ENCODE data around the gene EXOC4. TPM values are rescaled to one million over a fixed set of nuclear protein-coding genes. Genes with fewer than 3 reads are reported as not detected.

Gene EXOC4
- total RNA-seq, 1 experiment from 2014 or later = 66.2 TPM

- no peak overlapping the region for H3K4me3 Mint-ChIP-seq (ENCODE audit: unreplicated experiment)
- CTCF ChIA-PET = no interaction called here
- H3K4me1 Mint-ChIP-seq (ENCODE audit: low read depth, unreplicated experiment) = peaks cover 12% of the 10 kb centered on the region
- POLR2A ChIA-PET = no interaction called here
- DNase-seq = no peak
- TF ChIP-seq CTCF (IDR thresholded peaks at IDR 0.05; ENCODE audit: insufficient read depth in 1 of 2, low read depth in 1 of 2, low read length in 1 of 2, severe bottlenecking in 1 of 2, unreplicated experiment in 1 of 2) = no peak
- intact Hi-C loops (cut with micrococcal nuclease; ENCODE audit: unreplicated experiment) = loop anchor here (1.0 to 2.0 kb wide), 2 partner anchors 341 to 404 kb away; no protein-coding TSS in a partner anchor
- Histone ChIP-seq H3K27me3 (replicated peaks; ENCODE audit: control insufficient read depth, insufficient read depth, low read length) (no peaks in the 10 kb centered on the region), H3K9me3 (no peaks in the 10 kb centered on the region), H3K4me3 (ENCODE audit: low read depth, low read length) (no peak overlapping the region), H3K36me3 (ENCODE audit: control insufficient read depth, insufficient read depth, low read length) (no peaks in the 10 kb centered on the region), H3K4me1 (peaks cover 8% of the 10 kb centered on the region; the same call in 1 of the 2 replicates)
- no peak overlapping the region for H3K27ac Mint-ChIP-seq (ENCODE audit: unreplicated experiment)
- no TSS peak for BruUV-seq (replicated peaks)
- no peaks in the 10 kb centered on the region for H3K36me3 Mint-ChIP-seq (ENCODE audit: insufficient read depth, unreplicated experiment)
- no peaks in the 10 kb centered on the region for H3K9me3 Mint-ChIP-seq (ENCODE audit: unreplicated experiment)
- H3K27me3 Mint-ChIP-seq (ENCODE audit: insufficient read depth, unreplicated experiment) = no peaks in the 10 kb centered on the region
Observed at GRCh38 chr7:134016942-134017303, 764.0 kb downstream of the EXOC4 start.

GRCh38 chr7:134018306-134018705 is 765.4 kb downstream of the EXOC4 start:
- Mint-ChIP-seq H3K9me3 (ENCODE audit: unreplicated experiment) (no peaks in the 10 kb centered on the region), H3K4me1 (ENCODE audit: low read depth, unreplicated experiment) (peaks cover 12% of the 10 kb centered on the region), H3K27me3 (ENCODE audit: insufficient read depth, unreplicated experiment) (no peaks in the 10 kb centered on the region), H3K27ac (ENCODE audit: unreplicated experiment) (no peak overlapping the region), H3K4me3 (ENCODE audit: unreplicated experiment) (no peak overlapping the region), H3K36me3 (ENCODE audit: insufficient read depth, unreplicated experiment) (no peaks in the 10 kb centered on the region)
- intact Hi-C loops (cut with micrococcal nuclease; ENCODE audit: unreplicated experiment) = no loop called here
- CTCF ChIA-PET = no interaction called here
- Histone ChIP-seq H3K27me3 (replicated peaks; ENCODE audit: control insufficient read depth, insufficient read depth, low read length) (no peaks in the 10 kb centered on the region), H3K4me1 (peaks cover 8% of the 10 kb centered on the region; the same call in 1 of the 2 replicates), H3K4me3 (ENCODE audit: low read depth, low read length) (no peak overlapping the region), H3K9me3 (no peaks in the 10 kb centered on the region), H3K36me3 (ENCODE audit: control insufficient read depth, insufficient read depth, low read length) (no peaks in the 10 kb centered on the region)
- POLR2A ChIA-PET = no interaction called here
- no peak for DNase-seq
- no peak for TF ChIP-seq CTCF (IDR thresholded peaks at IDR 0.05; ENCODE audit: insufficient read depth in 1 of 2, low read depth in 1 of 2, low read length in 1 of 2, severe bottlenecking in 1 of 2, unreplicated experiment in 1 of 2)
- no TSS peak for BruUV-seq (replicated peaks)

- ChIA-PET CTCF (no interaction called here), POLR2A (no interaction called here)
- no peak overlapping the region for H3K4me3 Mint-ChIP-seq (ENCODE audit: unreplicated experiment)
- BruUV-seq (replicated peaks) = no TSS peak
- H3K27me3 ChIP-seq (replicated peaks; ENCODE audit: control insufficient read depth, insufficient read depth, low read length) = no peaks in the 10 kb centered on the region
- peaks cover 11% of the 10 kb centered on the region for H3K4me1 Mint-ChIP-seq (ENCODE audit: low read depth, unreplicated experiment)
- H3K36me3 Mint-ChIP-seq (ENCODE audit: insufficient read depth, unreplicated experiment) = no peaks in the 10 kb centered on the region
- DNase-seq = no peak
- H3K4me1 ChIP-seq = peaks cover 8% of the 10 kb centered on the region; the same call in 1 of the 2 replicates
- H3K9me3 Mint-ChIP-seq (ENCODE audit: unreplicated experiment) = no peaks in the 10 kb centered on the region
- no peaks in the 10 kb centered on the region for H3K27me3 Mint-ChIP-seq (ENCODE audit: insufficient read depth, unreplicated experiment)
- no peaks in the 10 kb centered on the region for H3K36me3 ChIP-seq (ENCODE audit: control insufficient read depth, insufficient read depth, low read length)
- no peak overlapping the region for H3K27ac Mint-ChIP-seq (ENCODE audit: unreplicated experiment)
- H3K9me3 ChIP-seq = no peaks in the 10 kb centered on the region
- intact Hi-C loops (cut with micrococcal nuclease; ENCODE audit: unreplicated experiment) = no loop called here
- H3K4me3 ChIP-seq (ENCODE audit: low read depth, low read length) = no peak overlapping the region
- no peak for TF ChIP-seq CTCF (IDR thresholded peaks at IDR 0.05; ENCODE audit: insufficient read depth in 1 of 2, low read depth in 1 of 2, low read length in 1 of 2, severe bottlenecking in 1 of 2, unreplicated experiment in 1 of 2)
Observed at GRCh38 chr7:134019251-134019650, 766.4 kb downstream of the EXOC4 start.
